Measurements from ENCODE around the gene SPTBN4.
"Not testable (repeated sequence)": the region's sequence is repeated elsewhere in the genome, so short reads cannot be mapped to it uniquely, and the experiment has no call there.

SPTBN4 gene

DNA sequence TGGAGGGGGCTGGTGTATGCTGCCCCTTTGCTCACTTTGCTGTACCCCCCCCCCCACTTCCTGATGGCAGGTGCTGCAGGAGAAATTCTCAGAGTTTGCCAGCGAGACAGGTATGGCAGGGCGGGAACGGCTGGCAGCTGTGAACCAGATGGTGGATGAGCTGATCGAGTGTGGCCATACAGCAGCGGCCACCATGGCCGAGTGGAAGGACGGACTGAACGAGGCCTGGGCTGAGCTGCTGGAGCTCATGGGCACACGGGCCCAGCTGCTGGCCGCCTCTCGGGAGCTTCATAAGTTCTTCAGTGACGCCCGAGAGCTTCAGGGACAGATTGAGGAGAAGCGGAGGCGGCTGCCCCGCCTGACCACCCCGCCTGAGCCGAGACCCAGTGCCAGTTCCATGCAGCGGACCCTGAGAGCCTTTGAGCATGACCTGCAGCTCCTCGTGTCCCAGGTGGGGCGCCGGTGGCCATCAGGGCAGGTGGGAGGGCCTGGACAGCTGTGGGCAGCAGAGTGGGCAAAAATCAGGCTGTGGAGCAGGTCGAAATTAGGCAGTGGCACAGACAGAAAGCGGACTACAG is 90.2 kb downstream of the SPTBN4 start:
- H3K27me3 ChIP-seq = peaks cover 81% of the 10 kb centered on the region
- no peaks in the 10 kb centered on the region for H3K9me3 ChIP-seq
- no peaks in the 10 kb centered on the region for H3K4me1 ChIP-seq (ENCODE audit: control insufficient read depth in 1 of 2, insufficient read depth in 1 of 2, low read depth in 1 of 2, low read length in 1 of 2)
- no peak overlapping the region for H3K4me3 ChIP-seq (ENCODE audit: low read depth in 1 of 2, low read length in 1 of 2)
- no peaks in the 10 kb centered on the region for H3K36me3 ChIP-seq
- TF ChIP-seq, protein P1, sequence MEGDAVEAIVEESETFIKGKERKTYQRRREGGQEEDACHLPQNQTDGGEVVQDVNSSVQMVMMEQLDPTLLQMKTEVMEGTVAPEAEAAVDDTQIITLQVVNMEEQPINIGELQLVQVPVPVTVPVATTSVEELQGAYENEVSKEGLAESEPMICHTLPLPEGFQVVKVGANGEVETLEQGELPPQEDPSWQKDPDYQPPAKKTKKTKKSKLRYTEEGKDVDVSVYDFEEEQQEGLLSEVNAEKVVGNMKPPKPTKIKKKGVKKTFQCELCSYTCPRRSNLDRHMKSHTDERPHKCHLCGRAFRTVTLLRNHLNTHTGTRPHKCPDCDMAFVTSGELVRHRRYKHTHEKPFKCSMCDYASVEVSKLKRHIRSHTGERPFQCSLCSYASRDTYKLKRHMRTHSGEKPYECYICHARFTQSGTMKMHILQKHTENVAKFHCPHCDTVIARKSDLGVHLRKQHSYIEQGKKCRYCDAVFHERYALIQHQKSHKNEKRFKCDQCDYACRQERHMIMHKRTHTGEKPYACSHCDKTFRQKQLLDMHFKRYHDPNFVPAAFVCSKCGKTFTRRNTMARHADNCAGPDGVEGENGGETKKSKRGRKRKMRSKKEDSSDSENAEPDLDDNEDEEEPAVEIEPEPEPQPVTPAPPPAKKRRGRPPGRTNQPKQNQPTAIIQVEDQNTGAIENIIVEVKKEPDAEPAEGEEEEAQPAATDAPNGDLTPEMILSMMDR (IDR thresholded peaks at IDR 0.05) = no peak
- H3K27ac ChIP-seq = no peak overlapping the region

- Histone ChIP-seq H3K9me3 (no peaks in the 10 kb centered on the region), H3K4me3 (ENCODE audit: low read depth in 1 of 2, low read length in 1 of 2) (no peak overlapping the region), H3K27ac (no peak overlapping the region), H3K36me3 (no peaks in the 10 kb centered on the region), H3K4me1 (ENCODE audit: control insufficient read depth in 1 of 2, insufficient read depth in 1 of 2, low read depth in 1 of 2, low read length in 1 of 2) (no peaks in the 10 kb centered on the region), H3K27me3 (peaks cover 78% of the 10 kb centered on the region)
- TF ChIP-seq, protein P1 (IDR thresholded peaks at IDR 0.05) = no peak
Measured at GRCh38 chr19:40559394-40559793, 92.6 kb downstream of the SPTBN4 start.

GRCh38 chr19:40560092-40560507 is 93.3 kb downstream of the SPTBN4 start:
- Histone ChIP-seq H3K36me3 (no peaks in the 10 kb centered on the region), H3K4me1 (ENCODE audit: control insufficient read depth in 1 of 2, insufficient read depth in 1 of 2, low read depth in 1 of 2, low read length in 1 of 2) (no peaks in the 10 kb centered on the region), H3K27me3 (peaks cover 78% of the 10 kb centered on the region), H3K9me3 (no peaks in the 10 kb centered on the region), H3K4me3 (ENCODE audit: low read depth in 1 of 2, low read length in 1 of 2) (no peak overlapping the region), H3K27ac (no peak overlapping the region)
- TF ChIP-seq, protein P1 (IDR thresholded peaks at IDR 0.05) = no peak

DNA sequence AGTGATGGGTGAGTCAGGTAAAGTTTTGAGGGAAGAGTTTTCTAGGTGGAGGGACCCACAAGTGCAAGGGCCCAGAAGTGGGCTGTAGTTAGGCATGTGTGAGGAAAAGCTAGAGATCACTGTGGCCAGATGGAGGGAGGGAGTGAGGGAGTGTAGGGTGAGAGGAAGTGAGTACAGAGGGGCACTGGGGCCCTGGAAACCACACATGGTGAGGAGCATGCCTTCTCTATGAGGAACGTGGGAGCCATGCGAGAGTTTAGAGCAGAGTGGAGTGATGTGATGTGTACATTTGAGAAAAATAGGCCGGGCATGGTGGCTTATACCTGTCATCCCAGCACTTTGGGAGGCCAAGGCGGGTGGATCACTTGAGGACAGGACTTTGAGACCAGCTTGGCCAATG is 95.1 kb downstream of the SPTBN4 start:
- no peaks in the 10 kb centered on the region for H3K36me3 ChIP-seq
- no peak overlapping the region for H3K27ac ChIP-seq
- TF ChIP-seq, protein P1 (IDR thresholded peaks at IDR 0.05) = no peak
- H3K27me3 ChIP-seq = peaks cover 79% of the 10 kb centered on the region
- H3K4me1 ChIP-seq (ENCODE audit: control insufficient read depth in 1 of 2, insufficient read depth in 1 of 2, low read depth in 1 of 2, low read length in 1 of 2) = no peaks in the 10 kb centered on the region
- H3K9me3 ChIP-seq = no peaks in the 10 kb centered on the region
- no peak overlapping the region for H3K4me3 ChIP-seq (ENCODE audit: low read depth in 1 of 2, low read length in 1 of 2)

DNA sequence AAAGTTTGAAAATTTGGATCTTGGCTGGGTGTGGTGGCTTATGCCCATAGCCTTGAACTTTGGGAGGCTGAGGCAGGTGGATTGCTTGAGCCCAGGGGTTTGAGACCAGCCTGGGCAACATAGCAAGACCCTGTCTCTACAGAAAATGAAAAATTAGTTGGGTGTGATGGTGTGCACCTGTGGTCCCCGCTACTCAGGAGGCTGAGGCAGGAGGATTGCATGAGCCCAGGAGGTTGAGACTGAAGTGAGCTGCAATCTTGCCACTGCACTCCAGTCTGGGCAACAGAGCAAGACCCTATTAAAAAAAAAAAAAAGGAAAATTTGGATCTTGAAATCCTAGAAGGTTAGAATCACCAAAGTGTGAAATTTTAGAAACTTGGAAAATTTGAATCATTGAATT is 97.7 kb downstream of the SPTBN4 start:
- H3K27ac ChIP-seq; H3K36me3 ChIP-seq; H3K9me3 ChIP-seq; H3K4me3 ChIP-seq (ENCODE audit: low read depth in 1 of 2, low read length in 1 of 2); H3K4me1 ChIP-seq (ENCODE audit: control insufficient read depth in 1 of 2, insufficient read depth in 1 of 2, low read depth in 1 of 2, low read length in 1 of 2): not testable (repeated sequence)
- peaks cover 97% of the 10 kb centered on the region for H3K27me3 ChIP-seq

GRCh38 chr19:40565355-40565754 is 98.6 kb downstream of the SPTBN4 start:
- peaks cover 5% of the 10 kb centered on the region in 2 experiments for H3K4me1 ChIP-seq (ENCODE audit: control insufficient read depth in 1 of 2, insufficient read depth in 1 of 2, low read depth in 1 of 2, low read length in 1 of 2)
- TF ChIP-seq, protein P1 (IDR thresholded peaks at IDR 0.05) = no peak
- peaks cover 97% of the 10 kb centered on the region for H3K27me3 ChIP-seq

More at GRCh38 chr19:40565355-40565754, 98.6 kb downstream of the SPTBN4 start:
- Histone ChIP-seq H3K4me3 (ENCODE audit: low read depth in 1 of 2, low read length in 1 of 2) (no peak overlapping the region), H3K9me3 (no peaks in the 10 kb centered on the region), H3K36me3 (no peaks in the 10 kb centered on the region), H3K27ac (no peak overlapping the region)

Measured in neutrophil (primary cell).